GM23338 (cell line): ENCODE results near the gene TRNAU1AP. TPM values are rescaled to one million over a fixed set of nuclear protein-coding genes. Genes with fewer than 3 reads are reported as not detected.

ENCODE experiments used
- ATAC-seq: fragments of 200-7000 bp; cut with Tn5 transposase; 3 replicates; pipeline ENCODE4 v1.9.1; 2020
- DNase-seq: peaks from one replicate; pipeline ENCODE4 v3.0.0-alpha.2; 2015; ENCODE audit warnings: low spot score
- H2AFZ ChIP-seq: fragments of 200-600 bp; sonication (generic); 2 replicates; pipeline ENCODE4 v1.8.0; 2016; ENCODE audit warnings: antibody characterized with exemption, mild to moderate bottlenecking, moderate library complexity
- H3F3A ChIP-seq: fragments of 200-600 bp; sonication (generic); replicated peaks from 2 replicates; pipeline ENCODE4 v1.8.0; 2017; ENCODE audit warnings: antibody characterized with exemption, mixed run types, low read depth
- H3K27ac ChIP-seq: fragments of 200-600 bp; sonication (generic); 2 replicates; pipeline ENCODE4 v1.6.1; 2016; ENCODE audit warnings: low read depth
- H3K27me3 ChIP-seq: fragments of 200-600 bp; sonication (generic); 2 replicates; pipeline ENCODE4 v1.8.0; 2016; ENCODE audit warnings: mild to moderate bottlenecking, mixed run types, moderate library complexity; ENCODE audit not compliant: insufficient read depth
- H3K36me3 ChIP-seq: fragments of 200-600 bp; sonication (generic); 2 replicates; pipeline ENCODE4 v1.8.0; 2016; ENCODE audit warnings: mild to moderate bottlenecking; ENCODE audit not compliant: insufficient read depth
- H3K4me1 ChIP-seq: fragments of 200-600 bp; sonication (generic); 2 replicates; pipeline ENCODE4 v1.8.0; 2016; ENCODE audit warnings: mild to moderate bottlenecking, moderate library complexity; ENCODE audit not compliant: insufficient read depth
- H3K4me2 ChIP-seq: fragments of 200-600 bp; sonication (generic); 2 replicates; pipeline ENCODE4 v1.7.1; 2017; ENCODE audit warnings: mixed run types
- H3K4me3 ChIP-seq: fragments of 200-600 bp; sonication (generic); 2 replicates; pipeline ENCODE4 v1.6.1; 2016; ENCODE audit warnings: mixed run types
- H3K79me2 ChIP-seq: fragments of 200-600 bp; sonication (generic); replicated peaks from 2 replicates; pipeline ENCODE4 v1.8.0; 2017; ENCODE audit warnings: mild to moderate bottlenecking; ENCODE audit not compliant: insufficient read depth
- H3K9me2 ChIP-seq: fragments of 200-600 bp; sonication (generic); 2 replicates; pipeline ENCODE4 v1.8.0; 2017; ENCODE audit not compliant: insufficient read depth
- H4K20me1 ChIP-seq: fragments of 200-600 bp; sonication (generic); replicated peaks from 2 replicates; pipeline ENCODE4 v1.8.0; 2017; ENCODE audit warnings: mild to moderate bottlenecking; ENCODE audit not compliant: insufficient read depth
- H3K27ac Mint-ChIP-seq: 2 replicates; pipeline ENCODE4 v1.8.0; 2020; ENCODE audit warnings: inconsistent platforms, mild to moderate bottlenecking, moderate library complexity, mixed read lengths
- H3K27me3 Mint-ChIP-seq: 3 replicates; pipeline ENCODE4 v1.8.0; 2022; ENCODE audit warnings: low read depth, mild to moderate bottlenecking, moderate library complexity, mixed read lengths, inconsistent platforms; ENCODE audit not compliant: insufficient read depth, poor library complexity
- H3K36me3 Mint-ChIP-seq: 3 replicates; pipeline ENCODE4 v1.8.0; 2021; ENCODE audit warnings: low read depth, mild to moderate bottlenecking, inconsistent platforms, moderate library complexity, mixed read lengths
- H3K4me1 Mint-ChIP-seq: 3 replicates; pipeline ENCODE4 v1.8.0; 2020; ENCODE audit warnings: mild to moderate bottlenecking, inconsistent platforms, mixed read lengths
- H3K4me3 Mint-ChIP-seq: 3 replicates; pipeline ENCODE4 v1.8.0; 2021; ENCODE audit warnings: moderate library complexity, mild to moderate bottlenecking, inconsistent platforms, mixed read lengths
- H3K9me3 Mint-ChIP-seq: 3 replicates; pipeline ENCODE4 v1.8.0; 2020; ENCODE audit warnings: moderate library complexity, mild to moderate bottlenecking, inconsistent platforms, mixed read lengths
- CREB1 ChIP-seq: fragments of 250-450 bp; sonication (Bioruptor Pico); IDR thresholded peaks from 2 replicates; pipeline ENCODE4 v1.5.0; 2020; ENCODE audit warnings: low read depth, mild to moderate bottlenecking, moderate library complexity
- CTCF ChIP-seq, 2 experiments: fragments of 200-600 bp in 1 of 2; sonication (generic) in 1 of 2; conservative IDR thresholded peaks; 2 replicates each; pipeline versions ENCODE4 v1.5.1 to v1.6.1; 2016 to 2017; ENCODE audit warnings: antibody characterized with exemption in 2 of 2, low read depth in 2 of 2, mild to moderate bottlenecking in 2 of 2, moderate library complexity in 1 of 2
- ETS1 ChIP-seq: IDR thresholded peaks from 2 replicates; pipeline ENCODE4 v1.6.1; 2016; ENCODE audit warnings: antibody characterized with exemption
- EZH2 ChIP-seq: fragments of 200-600 bp; sonication (generic); IDR thresholded peaks from one replicate; pipeline ENCODE4 v1.8.0; 2017; ENCODE audit warnings: antibody characterized with exemption, mild to moderate bottlenecking, low read depth; ENCODE audit not compliant: unreplicated experiment
- EZH2phosphoT487 ChIP-seq: fragments of 200-600 bp; sonication (generic); IDR thresholded peaks from one replicate; pipeline ENCODE4 v1.8.1; 2018; ENCODE audit warnings: antibody characterized with exemption; ENCODE audit not compliant: unreplicated experiment
- JUNB ChIP-seq: IDR thresholded peaks from one replicate; pipeline ENCODE4 v1.6.1; 2016; ENCODE audit warnings: antibody characterized with exemption; ENCODE audit not compliant: unreplicated experiment
- NANOG ChIP-seq: IDR thresholded peaks from 2 replicates; pipeline ENCODE4 v1.6.1; 2016; ENCODE audit warnings: antibody characterized with exemption, borderline replicate concordance
- POLR2AphosphoS5 ChIP-seq: IDR thresholded peaks from 2 replicates; pipeline ENCODE4 v1.6.1; 2016; ENCODE audit warnings: antibody characterized with exemption, low read depth
- REST ChIP-seq: IDR thresholded peaks from one replicate; pipeline ENCODE4 v1.6.1; 2018; ENCODE audit warnings: antibody characterized with exemption; ENCODE audit not compliant: unreplicated experiment
- STAT1 ChIP-seq: IDR thresholded peaks from one replicate; pipeline ENCODE4 v1.6.1; 2016; ENCODE audit warnings: antibody characterized with exemption; ENCODE audit not compliant: unreplicated experiment
- ZNF114 ChIP-seq: fragments of 250-450 bp; sonication (Bioruptor Pico); IDR thresholded peaks from 2 replicates; pipeline ENCODE4 v1.5.0; 2020; ENCODE audit warnings: mild to moderate bottlenecking, moderate library complexity
- ZNF331 ChIP-seq: fragments of 250-450 bp; sonication (Bioruptor Pico); IDR thresholded peaks from 2 replicates; pipeline ENCODE4 v1.5.0; 2020; ENCODE audit warnings: low read depth, mild to moderate bottlenecking, moderate library complexity
- ZNF462 ChIP-seq: fragments of 250-450 bp; sonication (Bioruptor Pico); IDR thresholded peaks from 2 replicates; pipeline ENCODE4 v1.5.0; 2020; ENCODE audit warnings: mild to moderate bottlenecking, moderate library complexity
- polyA plus RNA-seq: library from polyadenylated mRNA; unstranded; fragments of >200 nt; fragmentation: Nextera tagmentation; extraction: Ambion mirVana; gene quantifications from 2 replicates; pipeline ENCODE4 v1.2.1, GENCODE V29; 2016
- total RNA-seq: library from RNA; depleted of rRNA; stranded (reverse); fragments of >200 nt; shearing (Covaris generic); gene quantifications from 2 replicates; pipeline ENCODE4 v1.2.3, GENCODE V29; 2014

Gene TRNAU1AP
- total and polyA plus RNA-seq, 2 experiments from 2014 or later: 20.3 to 42.1 TPM

GRCh38 chr1:28591708-28592320, 38.9 kb downstream of the TRNAU1AP start, which contains the start of gene RAB42:
TSS of gene RAB42 (plus strand) at chr1:28592265. CDS start at chr1:28592512, 247 bp downstream.
- Histone ChIP-seq H3K4me2 (peak within 1 kb of the TSS; percentile 93), H3K36me3 (no peaks in the 10 kb centered on the region), H3K79me2 (no peaks in the 10 kb centered on the region), H3K9me2 (no peaks in the 10 kb centered on the region), H3K4me1 (peaks cover 23% of the 10 kb centered on the region), H3K27me3 (0 out of 2 replicates have a peak, but pooled peaks cover 14% of the 10 kb centered on the region), H4K20me1 (no peaks in the 10 kb centered on the region), H2AFZ (peak within 1 kb of the TSS; percentile 97), H3K27ac (no peak within 1 kb of the TSS), H3K4me3 (peak within 1 kb of the TSS; percentile 82), H3F3A (peaks cover 18% of the 10 kb centered on the region)
- Mint-ChIP-seq H3K4me3 (peak within 1 kb of the TSS; percentile 84), H3K9me3 (peaks cover 3% of the 10 kb centered on the region; the same call in 1 of the 3 replicates), H3K27me3 (peaks cover 4% of the 10 kb centered on the region), H3K4me1 (peaks cover 26% of the 10 kb centered on the region), H3K36me3 (peaks cover 3% of the 10 kb centered on the region; the same call in 2 of the 3 replicates), H3K27ac (no peak within 1 kb of the TSS)
- DNase-seq (peak; percentile 80), ATAC-seq (peak; percentile 62)
- TF ChIP-seq REST: no peak
- no peak for TF ChIP-seq POLR2AphosphoS5
- TF ChIP-seq NANOG: no peak
- no peak for TF ChIP-seq ZNF331 (CRISPR knock-in tag)
- TF ChIP-seq ZNF462: no peak
- no peak for TF ChIP-seq EZH2phosphoT487
- no peak for TF ChIP-seq CREB1 (CRISPR knock-in tag)
- TF ChIP-seq ETS1: no peak
- no peak for TF ChIP-seq STAT1
- no peak for TF ChIP-seq JUNB
- no peak for TF ChIP-seq CTCF (conservative IDR thresholded peaks at IDR 0.05; ENCODE audit: low read depth in 2 of 2)
- TF ChIP-seq EZH2: no peak
- TF ChIP-seq ZNF114: no peak
